HepG2 (cell line): ENCODE measurements around the gene TTLL8. TPM values are rescaled to one million over a fixed set of nuclear protein-coding genes. Genes with fewer than 3 reads are reported as not detected.

ENCODE experiments used
- ATAC-seq: fragments of 200-7000 bp; cut with Tn5 transposase; 3 replicates; pipeline ENCODE4 v1.9.1; 2020; ENCODE audit warnings: mild to moderate bottlenecking, moderate library complexity
- BruUV-seq: library from RNA; stranded (reverse); fragments of 400-500 nt; replicated peaks from 2 replicates; lab custom pipeline; 2021; lab: Mats Ljungman, UMichigan
- CTCF ChIA-PET: fragments of 300-600 bp; formaldehyde crosslinking; extraction: SDS; loops from one replicate; lab custom pipeline; 2021; ENCODE audit warnings: low total read pairs, inconsistent platforms, low intra/inter-chr PET ratio; lab: Yijun Ruan, JAX
- POLR2A ChIA-PET: fragments of 350-600 bp; sonication (Branson Sonifier 250); formaldehyde crosslinking; loops from one replicate; lab custom pipeline; 2020; ENCODE audit warnings: antibody characterized with exemption, inconsistent platforms; lab: Yijun Ruan, JAX
- DNase-seq: peaks from one replicate; pipeline ENCODE4 v3.0.0-alpha.2; 2015; ENCODE audit warnings: low spot score
- FAIRE-seq: peaks from 3 replicates; lab custom pipeline; 2011; peaks lifted over from hg19 to GRCh38; lab: Jason Lieb, UNC
- H2AFZ ChIP-seq: one replicate; pipeline ENCODE4 v1.6.1; 2011; ENCODE audit warnings: low read length, inconsistent platforms
- H3K27ac ChIP-seq: fragments of 300-600 bp; 3 replicates; pipeline ENCODE4 v1.8.0; 2011; ENCODE audit warnings: mixed run types, mild to moderate bottlenecking, mixed read lengths, low read length, inconsistent platforms; ENCODE audit not compliant: insufficient read depth; ENCODE audit errors: extremely low read length
- H3K27me3 ChIP-seq, 2 experiments: fragments of 200-600 bp in 1 of 2; 2 replicates in 1 of 2; 3 replicates in 1 of 2; pipeline versions ENCODE4 v1.6.0 to v1.8.0; 2011; ENCODE audit warnings: low read length in 2 of 2, mild to moderate bottlenecking in 2 of 2, moderate library complexity in 2 of 2, inconsistent platforms in 1 of 2; ENCODE audit not compliant: insufficient read depth in 2 of 2, control insufficient read depth in 1 of 2
- H3K36me3 ChIP-seq, 2 experiments: fragments of 200-600 bp in 1 of 2; replicated peaks in 1 of 2; 2 replicates in 1 of 2; 3 replicates in 1 of 2; pipeline versions ENCODE4 v1.5.1 to v1.8.0; 2011; ENCODE audit warnings: low read length in 2 of 2, inconsistent platforms in 1 of 2; ENCODE audit not compliant: insufficient read depth in 2 of 2, control insufficient read depth in 1 of 2
- H3K4me1 ChIP-seq: 2 replicates; pipeline ENCODE4 v1.5.1; 2012; ENCODE audit warnings: low read length, inconsistent platforms; ENCODE audit not compliant: insufficient read depth
- H3K4me2 ChIP-seq: 2 replicates; pipeline ENCODE4 v1.6.0; 2011; ENCODE audit warnings: low read depth, low read length, inconsistent platforms
- H3K4me3 ChIP-seq, 3 experiments: fragments of 200-600 bp in 1 of 3; sonication (generic), shearing (Covaris generic) in 1 of 3; replicated peaks in 1 of 3; 2 replicates each; pipeline ENCODE4 v1.5.1; 2011 to 2016; ENCODE audit warnings: low read length in 3 of 3, inconsistent platforms in 2 of 3, low read depth in 2 of 3, mild to moderate bottlenecking in 2 of 3, control low read depth in 1 of 3, mixed read lengths in 1 of 3; ENCODE audit not compliant: insufficient read depth in 1 of 3
- H3K79me2 ChIP-seq: one replicate; pipeline ENCODE4 v1.6.1; 2011; ENCODE audit warnings: low read length, inconsistent platforms; ENCODE audit not compliant: insufficient read depth
- H3K9ac ChIP-seq: 2 replicates; pipeline ENCODE4 v1.6.0; 2011; ENCODE audit warnings: mild to moderate bottlenecking, low read depth, low read length, inconsistent platforms; ENCODE audit not compliant: insufficient read depth
- H3K9me3 ChIP-seq: 2 replicates; pipeline ENCODE4 v1.5.1; 2012; ENCODE audit warnings: mild to moderate bottlenecking, low read length
- H4K20me1 ChIP-seq: 2 replicates; pipeline ENCODE4 v1.6.0; 2011; ENCODE audit warnings: inconsistent platforms, mild to moderate bottlenecking, low read length, moderate library complexity; ENCODE audit not compliant: insufficient read depth
- ATF1 ChIP-seq: IDR thresholded peaks from 2 replicates; pipeline ENCODE4 v1.6.1; 2016; ENCODE audit warnings: mild to moderate bottlenecking, control low read depth
- CERS6 ChIP-seq: sonication (generic); formaldehyde crosslinking; IDR thresholded peaks from 2 replicates; pipeline ENCODE4 v1.5.0; 2020; ENCODE audit warnings: missing genetic modification reagents
- GRHL1 ChIP-seq: sonication (generic); formaldehyde crosslinking; conservative IDR thresholded peaks from 2 replicates; pipeline ENCODE4 v1.8.0; 2022; ENCODE audit warnings: missing genetic modification reagents
- HOXA5 ChIP-seq: sonication (generic); formaldehyde crosslinking; IDR thresholded peaks from 2 replicates; pipeline ENCODE4 v1.4.0; 2020; ENCODE audit warnings: missing genetic modification reagents
- KAT2B ChIP-seq: fragments of 150-350 bp; IDR thresholded peaks from 2 replicates; pipeline ENCODE4 v1.6.1; 2014; ENCODE audit warnings: low read depth, low read length, borderline replicate concordance
- KLF9 ChIP-seq: IDR thresholded peaks from 2 replicates; pipeline ENCODE4 v1.6.1; 2016; ENCODE audit warnings: low read depth
- PAX8 ChIP-seq: sonication (generic); formaldehyde crosslinking; IDR thresholded peaks from 2 replicates; pipeline ENCODE4 v1.8.0; 2022; ENCODE audit warnings: mild to moderate bottlenecking, missing genetic modification reagents, borderline replicate concordance
- PHB2 ChIP-seq: fragments of 450-650 bp; IDR thresholded peaks from 2 replicates; pipeline ENCODE4 v1.6.1; 2018; ENCODE audit not compliant: partially characterized antibody
- PHF5A ChIP-seq: IDR thresholded peaks from one replicate; pipeline ENCODE4 v1.6.1; 2018; ENCODE audit warnings: low read depth, missing genetic modification reagents; ENCODE audit not compliant: unreplicated experiment
- PRDM4 ChIP-seq: sonication (generic); formaldehyde crosslinking; IDR thresholded peaks from 2 replicates; pipeline ENCODE4 v1.9.0; 2021; ENCODE audit warnings: missing genetic modification reagents, borderline replicate concordance
- SNAPC2 ChIP-seq: sonication (generic); formaldehyde crosslinking; IDR thresholded peaks from 2 replicates; pipeline ENCODE4 v1.8.1; 2022; ENCODE audit warnings: mild to moderate bottlenecking, missing genetic modification reagents
- SP1 ChIP-seq, 2 experiments: fragments of 450-650 bp in 1 of 2; sonication (generic) in 1 of 2; formaldehyde crosslinking in 1 of 2; IDR thresholded peaks; 2 replicates each; pipeline versions ENCODE4 v1.4.0 to v1.6.1; 2016 to 2020; ENCODE audit warnings: missing genetic modification reagents in 1 of 2
- ZNF138 ChIP-seq: sonication (generic); formaldehyde crosslinking; IDR thresholded peaks from 2 replicates; pipeline ENCODE4 v1.5.0; 2020; ENCODE audit warnings: mild to moderate bottlenecking, low read depth, missing genetic modification reagents
- ZNF20 ChIP-seq: sonication (generic); formaldehyde crosslinking; IDR thresholded peaks from 2 replicates; pipeline ENCODE4 v1.4.0; 2020; ENCODE audit warnings: mild to moderate bottlenecking, moderate library complexity, missing genetic modification reagents
- ZNF468 ChIP-seq: sonication (generic); formaldehyde crosslinking; IDR thresholded peaks from 2 replicates; pipeline ENCODE4 v1.8.0; 2022; ENCODE audit warnings: mild to moderate bottlenecking, moderate library complexity, missing genetic modification reagents
- ZNF629 ChIP-seq: sonication (generic); formaldehyde crosslinking; conservative IDR thresholded peaks from 2 replicates; pipeline ENCODE4 v1.5.0; 2020; ENCODE audit warnings: missing genetic modification reagents
- WGBS: methylation state at CpG from one replicate; pipeline ENCODE4 v1.1.6; 2017; ENCODE audit warnings: low lambda C conversion rate; 5-methylcytosine and 5-hydroxymethylcytosine counted together
- in situ Hi-C: cut with HindIII; loops from 2 replicates; pipeline ENCODE4 v1.10.0; 2017; ENCODE audit warnings: low pct_unique_long_range_greater_than_20kb; ENCODE audit not compliant: extremely low pct_ligation_motif_present
- intact Hi-C: fragments of 100-400 bp; cut with micrococcal nuclease; formaldehyde crosslinking; loops from one replicate; pipeline ENCODE4 v1.10.0; 2022; ENCODE audit not compliant: unreplicated experiment
- polyA plus RNA-seq, 8 experiments: library from polyadenylated mRNA; depleted of rRNA in 3 of 8; stranded (reverse) in 7 of 8; unstranded in 1 of 8; fragments of >200 nt; fragmentation: Illumina TruSeq in 4 of 8; extraction: Trizol in 4 of 8; gene quantifications; 2 replicates each; pipeline versions ENCODE4 v1.2.1 to v1.2.3, GENCODE V29; 2011 to 2016; ENCODE audit warnings: low read depth in 4 of 8, missing spikeins in 1 of 8, mixed read lengths in 1 of 8; ENCODE audit not compliant: insufficient read depth in 1 of 8
- total RNA-seq, 5 experiments: library from RNA; depleted of rRNA; stranded (reverse); fragments of >200 nt; fragmentation: Illumina TruSeq; extraction: Trizol; gene quantifications; 2 replicates each; pipeline ENCODE4 v1.2.3, GENCODE V29; 2016; ENCODE audit warnings: low read depth in 1 of 5

Gene TTLL8
- total and polyA plus RNA-seq, 2 of the 13 experiments (the other 11 are each of a cell fraction or from before 2014, with no cell fraction given): not detected

GRCh38 chr22:50070366-50070765, 12.3 kb upstream of the TTLL8 start (continued):
- no peak for TF ChIP-seq PAX8 (CRISPR knock-in tag)
- no peak for TF ChIP-seq SP1 (IDR thresholded peaks at IDR 0.05)
- no peak for TF ChIP-seq SP1 (CRISPR knock-in tag; IDR thresholded peaks at IDR 0.05)
- TF ChIP-seq PHB2: no peak
- no peak for TF ChIP-seq PHF5A (CRISPR knock-in tag)
- no peak for TF ChIP-seq ZNF629 (CRISPR knock-in tag)
- no peak for TF ChIP-seq HOXA5
- no peak for TF ChIP-seq SNAPC2 (CRISPR knock-in tag)
- TF ChIP-seq ZNF468 (CRISPR knock-in tag): no peak
- no peak for TF ChIP-seq PRDM4 (CRISPR knock-in tag)

- no peaks in the 10 kb centered on the region for H4K20me1 ChIP-seq
- CTCF ChIA-PET: no interaction called here
- ATAC-seq: no peak
- in situ Hi-C loops: no loop called here
- POLR2A ChIA-PET: no interaction called here
- BruUV-seq: no TSS peak
- intact Hi-C loops: no loop called here
- no peak overlapping the region for H3K4me2 ChIP-seq
- H3K27ac ChIP-seq: no peak overlapping the region
- DNase-seq: no peak
- H3K9me3 ChIP-seq: no peaks in the 10 kb centered on the region
- H3K4me1 ChIP-seq: no peaks in the 10 kb centered on the region
- H3K79me2 ChIP-seq: no peaks in the 10 kb centered on the region
- no peak overlapping the region for H2AFZ ChIP-seq
- FAIRE-seq: no peak
- 31% methylated on average over 4 of the region's 11 CpGs for WGBS
- no peak overlapping the region for H3K9ac ChIP-seq
- peaks cover 2 to 19% of the 10 kb centered on the region in 2 experiments; a peak in 4 of 5 replicates for H3K27me3 ChIP-seq
- H3K4me3 ChIP-seq: no peak overlapping the region
- H3K36me3 ChIP-seq: no peaks in the 10 kb centered on the region
- no peak for TF ChIP-seq KLF9 (CRISPR knock-in tag)
- no peak for TF ChIP-seq ZNF138 (CRISPR knock-in tag)
- TF ChIP-seq ATF1 (CRISPR knock-in tag): no peak
- TF ChIP-seq KAT2B: no peak
- no peak for TF ChIP-seq ZNF20 (CRISPR knock-in tag)
- no peak for TF ChIP-seq GRHL1 (CRISPR knock-in tag)
- TF ChIP-seq CERS6 (CRISPR knock-in tag): no peak
These were observed 10.0 kb upstream of the TTLL8 start for GRCh38 chr22:50068096-50068495.
